K562 (cell line): ENCODE measurements around the gene HCFC1R1. TPM values are rescaled to one million over a fixed set of nuclear protein-coding genes. Genes with fewer than 3 reads are reported as not detected.
A peak's percentile ranks its signal among the peaks of the same experiment; 100 is the strongest.

Experiments used
- ARHGAP35 ChIP-seq: fragments of 450-650 bp; IDR thresholded peaks from 2 replicates; pipeline ENCODE4 v1.6.1; 2018; ENCODE audit not compliant: partially characterized antibody
- ATF1 ChIP-seq, 2 experiments: fragments of 450-650 bp in 1 of 2; IDR thresholded peaks; 2 replicates each; pipeline ENCODE4 v1.6.1; 2016; ENCODE audit warnings: missing compliant biosample characterization in 1 of 2, missing genetic modification characterization in 1 of 2
- ATF7 ChIP-seq: fragments of 450-650 bp; IDR thresholded peaks from 2 replicates; pipeline ENCODE4 v1.7.1; 2014; ENCODE audit warnings: mild to moderate bottlenecking, moderate library complexity
- COPS2 ChIP-seq: fragments of 450-650 bp; conservative IDR thresholded peaks from 2 replicates; pipeline ENCODE4 v1.6.1; 2016; ENCODE audit warnings: mild to moderate bottlenecking, moderate library complexity
- CREM ChIP-seq: IDR thresholded peaks from 2 replicates; pipeline ENCODE4 v1.6.1; 2014; ENCODE audit warnings: antibody characterized with exemption, low read depth
- CXXC5 ChIP-seq: fragments of 250-450 bp; sonication (Bioruptor Pico); IDR thresholded peaks from 2 replicates; pipeline ENCODE4 v1.8.0; 2022; ENCODE audit warnings: inconsistent platforms, mild to moderate bottlenecking, moderate library complexity
- HDAC8 ChIP-seq: fragments of 450-650 bp; IDR thresholded peaks from 2 replicates; pipeline ENCODE4 v1.6.1; 2016; ENCODE audit warnings: mild to moderate bottlenecking, missing genetic modification characterization, moderate library complexity, missing compliant biosample characterization
- HMGN3 ChIP-seq: IDR thresholded peaks from 2 replicates; pipeline ENCODE4 v1.6.1; 2011; ENCODE audit warnings: borderline replicate concordance, low read depth, mild to moderate bottlenecking, mixed read lengths, low read length; ENCODE audit not compliant: insufficient read length; ENCODE audit errors: extremely low read depth
- HNRNPH1 ChIP-seq: fragments of 200-400 bp; formaldehyde crosslinking; optimal IDR thresholded peaks from 2 replicates; pipeline ENCODE3; 2017; ENCODE audit warnings: low read depth, mild to moderate bottlenecking, low read length, moderate library complexity
- KAT7 ChIP-seq: sonication (generic); formaldehyde crosslinking; IDR thresholded peaks from 2 replicates; pipeline ENCODE4 v1.8.0; 2022; ENCODE audit warnings: missing genetic modification reagents, mild to moderate bottlenecking, borderline replicate concordance
- MIER1 ChIP-seq: fragments of 450-650 bp; IDR thresholded peaks from 2 replicates; pipeline ENCODE4 v1.6.1; 2016; ENCODE audit warnings: antibody characterized with exemption, mild to moderate bottlenecking, low read depth
- MYNN ChIP-seq, 2 experiments: sonication (generic); formaldehyde crosslinking in 1 of 2; IDR thresholded peaks; 2 replicates each; pipeline versions ENCODE4 v1.5.0 to v1.6.1; 2016 to 2020; ENCODE audit warnings: antibody characterized with exemption in 1 of 2, missing genetic modification reagents in 1 of 2
- NCOR1 ChIP-seq: fragments of 450-650 bp; IDR thresholded peaks from 2 replicates; pipeline ENCODE4 v1.6.1; 2016; ENCODE audit warnings: mild to moderate bottlenecking, moderate library complexity
- RAD21 ChIP-seq, 2 experiments: fragments of 250-450 bp in 1 of 2; fragments of 450-650 bp in 1 of 2; sonication (Bioruptor Pico) in 1 of 2; formaldehyde crosslinking in 1 of 2; IDR thresholded peaks in 1 of 2; conservative IDR thresholded peaks in 1 of 2; 2 replicates each; pipeline versions ENCODE4 v1.4.0 to v1.8.0; 2020 to 2022; ENCODE audit warnings: mild to moderate bottlenecking in 2 of 2, moderate library complexity in 1 of 2
- U2AF1 ChIP-seq: fragments of 200-400 bp; formaldehyde crosslinking; optimal IDR thresholded peaks from 2 replicates; pipeline ENCODE3; 2017; ENCODE audit warnings: mild to moderate bottlenecking, low read depth, low read length, moderate library complexity
- ZBTB7A ChIP-seq: IDR thresholded peaks from 2 replicates; pipeline ENCODE4 v1.6.1; 2011; ENCODE audit warnings: low read depth, mild to moderate bottlenecking, low read length, moderate library complexity, borderline replicate concordance; ENCODE audit not compliant: control insufficient read depth
- ZNF124 ChIP-seq: sonication (generic); formaldehyde crosslinking; IDR thresholded peaks from 2 replicates; pipeline ENCODE4 v1.8.1; 2022; ENCODE audit warnings: missing genetic modification reagents
- ZNF24 ChIP-seq: fragments of 450-650 bp; IDR thresholded peaks from 2 replicates; pipeline ENCODE4 v1.6.1; 2016
- ZNF436 ChIP-seq: fragments of 250-450, 450-650 bp; sonication (Bioruptor Pico); formaldehyde crosslinking; IDR thresholded peaks from 2 replicates; pipeline ENCODE4 v1.7.0; 2020; ENCODE audit warnings: mild to moderate bottlenecking
- polyA plus RNA-seq, 8 experiments: library from polyadenylated mRNA; depleted of rRNA in 4 of 8; stranded (reverse) in 5 of 8; unstranded in 3 of 8; fragments of >200 nt; fragmentation: Nextera tagmentation in 2 of 8; fragmentation: Illumina TruSeq in 1 of 8; extraction: Ambion mirVana in 2 of 8; extraction: Trizol in 1 of 8; gene quantifications; 2 replicates each; pipeline versions ENCODE4 v1.2.1 to v1.2.3, GENCODE V29; 2011 to 2014; ENCODE audit warnings: inconsistent platforms in 1 of 8, missing spikeins in 1 of 8
- total RNA-seq, 7 experiments: library from RNA; depleted of rRNA in 6 of 7; stranded (reverse); fragments of >200 nt in 6 of 7; fragmentation: Illumina TruSeq in 2 of 7; extraction: Trizol in 2 of 7; gene quantifications; 2 replicates each; pipeline versions ENCODE4 v1.2.1 to v1.2.3, GENCODE V29; 2011 to 2021; ENCODE audit warnings: low replicate concordance in 1 of 7
- TF ChIP-seq, protein P1 (sequence below): sonication (generic); formaldehyde crosslinking; IDR thresholded peaks from 2 replicates; pipeline ENCODE4 v1.8.1; 2023; ENCODE audit warnings: mild to moderate bottlenecking, missing genetic modification reagents
- TF ChIP-seq, protein P2 (sequence below): fragments of 250-450 bp; sonication (Bioruptor Pico); IDR thresholded peaks from 2 replicates; pipeline ENCODE4 v1.5.0; 2021; ENCODE audit warnings: mild to moderate bottlenecking, borderline replicate concordance
- TF ChIP-seq, protein P3 (sequence below): fragments of 250-450 bp; sonication (Bioruptor Pico); IDR thresholded peaks from 2 replicates; pipeline ENCODE4 v1.8.0; 2021; ENCODE audit warnings: moderate library complexity, mild to moderate bottlenecking, inconsistent platforms
- TF ChIP-seq, protein P4 (sequence below): fragments of 450-650 bp; IDR thresholded peaks from 2 replicates; pipeline ENCODE4 v1.6.1; 2017; ENCODE audit warnings: mild to moderate bottlenecking, moderate library complexity

HCFC1R1 gene
- total and polyA plus RNA-seq, 9 of the 15 experiments (the other 6 are each of a cell fraction or from before 2014, with no cell fraction given): 2.2 to 29.0 (median 11.2) TPM

DNA sequence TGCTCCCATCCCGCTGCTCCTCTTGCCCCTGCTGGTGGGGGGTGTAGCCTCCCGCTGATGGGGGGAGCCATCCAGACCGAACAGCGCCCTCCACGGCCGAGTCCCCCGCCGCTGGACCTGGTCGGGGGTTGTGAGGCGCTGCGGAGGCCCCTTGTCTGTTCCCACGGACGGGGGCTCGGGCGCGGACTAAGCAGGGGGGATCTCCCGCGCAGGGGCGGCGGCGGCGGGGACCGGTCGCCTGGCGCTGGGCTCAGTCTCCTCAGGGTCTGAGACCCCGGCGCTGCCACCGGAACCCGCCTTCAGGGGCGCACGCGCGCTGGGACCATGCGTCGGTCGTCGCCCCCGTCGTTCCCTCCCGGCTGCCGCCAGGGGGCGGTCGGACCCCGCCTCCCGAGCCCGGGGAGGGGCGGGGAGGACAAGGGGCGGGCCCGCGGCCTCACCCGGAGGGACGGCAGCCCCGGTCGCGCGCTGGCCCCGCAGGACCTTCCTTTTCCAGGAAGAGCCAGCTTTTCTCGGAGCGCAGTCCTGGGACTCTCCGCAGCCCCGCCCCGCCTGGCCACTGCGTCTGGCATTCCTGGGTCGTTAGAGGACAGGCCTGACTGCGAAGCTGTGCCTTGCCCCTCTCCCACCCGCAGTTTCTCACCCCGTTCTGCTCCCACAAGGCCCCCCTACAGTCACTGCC is 35.4 kb upstream of the HCFC1R1 start (continued):
- peak; percentile 94 to 97 for TF ChIP-seq RAD21 (CRISPR knock-in tag; conservative IDR thresholded peaks at IDR 0.05 in 1 of 2, IDR thresholded peaks at IDR 0.05 in 1 of 2)
- TF ChIP-seq, protein P1, sequence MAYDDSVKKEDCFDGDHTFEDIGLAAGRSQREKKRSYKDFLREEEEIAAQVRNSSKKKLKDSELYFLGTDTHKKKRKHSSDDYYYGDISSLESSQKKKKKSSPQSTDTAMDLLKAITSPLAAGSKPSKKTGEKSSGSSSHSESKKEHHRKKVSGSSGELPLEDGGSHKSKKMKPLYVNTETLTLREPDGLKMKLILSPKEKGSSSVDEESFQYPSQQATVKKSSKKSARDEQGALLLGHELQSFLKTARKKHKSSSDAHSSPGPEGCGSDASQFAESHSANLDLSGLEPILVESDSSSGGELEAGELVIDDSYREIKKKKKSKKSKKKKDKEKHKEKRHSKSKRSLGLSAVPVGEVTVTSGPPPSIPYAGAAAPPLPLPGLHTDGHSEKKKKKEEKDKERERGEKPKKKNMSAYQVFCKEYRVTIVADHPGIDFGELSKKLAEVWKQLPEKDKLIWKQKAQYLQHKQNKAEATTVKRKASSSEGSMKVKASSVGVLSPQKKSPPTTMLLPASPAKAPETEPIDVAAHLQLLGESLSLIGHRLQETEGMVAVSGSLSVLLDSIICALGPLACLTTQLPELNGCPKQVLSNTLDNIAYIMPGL (CRISPR knock-in tag): peak; percentile 89; the same call in 1 of the 2 replicates
- TF ChIP-seq MIER1: no peak
- TF ChIP-seq MYNN (IDR thresholded peaks at IDR 0.05): peak; percentile 36; the same call in 1 of the 2 replicates
- TF ChIP-seq MYNN (CRISPR knock-in tag; IDR thresholded peaks at IDR 0.05): no peak
- TF ChIP-seq U2AF1: peak; percentile 73
- TF ChIP-seq HNRNPH1: no peak
- TF ChIP-seq HDAC8 (tag): no peak
- TF ChIP-seq KAT7 (CRISPR knock-in tag): no peak
- peak; percentile 90 for TF ChIP-seq CXXC5 (CRISPR knock-in tag)
- no peak for TF ChIP-seq COPS2
- TF ChIP-seq ZBTB7A: peak; percentile 95
- TF ChIP-seq CREM: peak; percentile 67
- no peak for TF ChIP-seq ATF1 (CRISPR knock-in tag; IDR thresholded peaks at IDR 0.05)
- peak; percentile 55 for TF ChIP-seq ATF1 (tag; IDR thresholded peaks at IDR 0.05)
- TF ChIP-seq ZNF24: 0 out of 2 replicates have a peak, but pooled peaks have one; percentile 46
- TF ChIP-seq, protein P2, sequence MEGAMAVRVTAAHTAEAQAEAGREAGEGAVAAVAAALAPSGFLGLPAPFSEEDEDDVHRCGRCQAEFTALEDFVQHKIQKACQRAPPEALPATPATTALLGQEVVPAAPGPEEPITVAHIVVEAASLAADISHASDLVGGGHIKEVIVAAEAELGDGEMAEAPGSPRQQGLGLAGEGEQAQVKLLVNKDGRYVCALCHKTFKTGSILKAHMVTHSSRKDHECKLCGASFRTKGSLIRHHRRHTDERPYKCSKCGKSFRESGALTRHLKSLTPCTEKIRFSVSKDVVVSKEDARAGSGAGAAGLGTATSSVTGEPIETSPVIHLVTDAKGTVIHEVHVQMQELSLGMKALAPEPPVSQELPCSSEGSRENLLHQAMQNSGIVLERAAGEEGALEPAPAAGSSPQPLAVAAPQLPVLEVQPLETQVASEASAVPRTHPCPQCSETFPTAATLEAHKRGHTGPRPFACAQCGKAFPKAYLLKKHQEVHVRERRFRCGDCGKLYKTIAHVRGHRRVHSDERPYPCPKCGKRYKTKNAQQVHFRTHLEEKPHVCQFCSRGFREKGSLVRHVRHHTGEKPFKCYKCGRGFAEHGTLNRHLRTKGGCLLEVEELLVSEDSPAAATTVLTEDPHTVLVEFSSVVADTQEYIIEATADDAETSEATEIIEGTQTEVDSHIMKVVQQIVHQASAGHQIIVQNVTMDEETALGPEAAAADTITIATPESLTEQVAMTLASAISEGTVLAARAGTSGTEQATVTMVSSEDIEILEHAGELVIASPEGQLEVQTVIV (CRISPR knock-in tag): no peak
- TF ChIP-seq NCOR1: no peak; the same call in none of the 2 replicates
- TF ChIP-seq, protein P3, sequence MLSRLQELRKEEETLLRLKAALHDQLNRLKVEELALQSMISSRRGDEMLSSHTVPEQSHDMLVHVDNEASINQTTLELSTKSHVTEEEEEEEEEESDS (CRISPR knock-in tag): no peak
- no peak for TF ChIP-seq ZNF436 (CRISPR knock-in tag)
- TF ChIP-seq, protein P4, sequence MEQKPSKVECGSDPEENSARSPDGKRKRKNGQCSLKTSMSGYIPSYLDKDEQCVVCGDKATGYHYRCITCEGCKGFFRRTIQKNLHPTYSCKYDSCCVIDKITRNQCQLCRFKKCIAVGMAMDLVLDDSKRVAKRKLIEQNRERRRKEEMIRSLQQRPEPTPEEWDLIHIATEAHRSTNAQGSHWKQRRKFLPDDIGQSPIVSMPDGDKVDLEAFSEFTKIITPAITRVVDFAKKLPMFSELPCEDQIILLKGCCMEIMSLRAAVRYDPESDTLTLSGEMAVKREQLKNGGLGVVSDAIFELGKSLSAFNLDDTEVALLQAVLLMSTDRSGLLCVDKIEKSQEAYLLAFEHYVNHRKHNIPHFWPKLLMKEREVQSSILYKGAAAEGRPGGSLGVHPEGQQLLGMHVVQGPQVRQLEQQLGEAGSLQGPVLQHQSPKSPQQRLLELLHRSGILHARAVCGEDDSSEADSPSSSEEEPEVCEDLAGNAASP: no peak
- TF ChIP-seq ATF7: peak; percentile 68
- peak; percentile 46 for TF ChIP-seq HMGN3
- TF ChIP-seq ZNF124 (CRISPR knock-in tag): no peak
- TF ChIP-seq ARHGAP35: no peak
